Stimulated activated CD8-positive, alpha-beta memory T cell treated with anti-CD3 and anti-CD28 coated beads, Interleukin-7, amount 100 ng/mL, for 1 hour (primary cell): ENCODE measurements around the gene CIC.
"Not testable (repeated sequence)": the region's sequence is repeated elsewhere in the genome, so short reads cannot be mapped to it uniquely, and the experiment has no call there.

Experiments used
- DNase-seq, 2 donors: peaks; one replicate each; pipeline ENCODE4 v3.0.0-alpha.2; 2020; ENCODE audit warnings: low read depth in 2 of 2

Gene CIC

GRCh38 chr19:42313096-42313839 is 44.2 kb downstream of the CIC start, which contains the start of gene TMEM145:
Gene TMEM145, plus strand, starts transcription at chr19:42313309. Its CDS starts 68 bp downstream, at chr19:42313377.
- DNase-seq = no peak

GRCh38 chr19:42313840-42314755 is 45.0 kb downstream of the CIC start:
- DNase-seq = no peak

GRCh38 chr19:42315024-42315423 is 46.0 kb downstream of the CIC start:
- DNase-seq = no peak

DNA sequence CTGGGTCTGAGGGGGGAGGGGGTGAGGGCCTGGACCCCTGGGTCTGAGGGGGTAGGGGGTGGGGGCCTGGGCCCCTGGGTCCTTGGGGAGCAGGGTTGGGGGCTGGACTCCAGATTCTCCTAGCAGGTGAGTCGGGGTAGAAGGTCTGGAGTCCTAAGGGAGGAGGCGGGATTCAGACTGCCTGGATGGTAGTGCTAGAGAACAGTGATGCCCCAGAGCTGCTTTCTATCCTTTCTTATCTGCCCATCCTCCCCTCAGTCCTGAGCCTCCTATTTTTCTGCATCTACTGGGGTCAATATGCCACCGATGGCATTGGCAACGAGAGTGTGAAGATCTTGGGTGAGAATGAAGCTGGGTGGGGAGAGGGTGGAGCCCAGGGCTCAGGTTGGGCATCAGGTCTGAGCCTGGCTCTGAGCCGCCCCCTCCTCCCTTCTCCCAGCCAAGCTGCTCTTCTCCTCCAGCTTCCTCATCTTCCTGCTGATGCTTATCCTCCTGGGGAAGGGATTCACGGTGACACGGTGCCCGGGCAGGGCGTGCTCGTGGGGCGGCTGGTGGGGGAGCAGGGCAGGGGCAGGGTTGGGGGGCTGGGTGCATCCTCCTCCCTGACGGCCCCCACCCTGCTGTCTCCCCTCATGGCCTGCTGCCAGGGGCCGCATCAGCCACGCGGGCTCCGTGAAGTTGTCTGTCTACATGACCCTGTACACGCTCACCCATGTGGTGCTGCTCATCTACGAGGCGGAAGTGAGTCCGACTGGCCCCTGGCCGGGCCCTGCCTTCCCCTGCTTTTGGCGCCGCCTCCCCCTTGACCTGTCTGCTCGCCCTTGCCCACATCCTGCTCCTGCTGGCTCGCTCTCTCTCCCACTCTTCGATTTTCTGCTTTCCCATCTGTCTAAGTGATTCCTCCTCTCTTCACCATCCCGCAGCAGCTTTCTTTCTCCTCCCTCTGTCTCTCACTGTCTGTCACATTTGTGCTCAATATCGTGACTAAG is 47.5 kb downstream of the CIC start:
- no peak for DNase-seq

- no peak for DNase-seq
These were observed 48.5 kb downstream of the CIC start for GRCh38 chr19:42317535-42317934.

DNA sequence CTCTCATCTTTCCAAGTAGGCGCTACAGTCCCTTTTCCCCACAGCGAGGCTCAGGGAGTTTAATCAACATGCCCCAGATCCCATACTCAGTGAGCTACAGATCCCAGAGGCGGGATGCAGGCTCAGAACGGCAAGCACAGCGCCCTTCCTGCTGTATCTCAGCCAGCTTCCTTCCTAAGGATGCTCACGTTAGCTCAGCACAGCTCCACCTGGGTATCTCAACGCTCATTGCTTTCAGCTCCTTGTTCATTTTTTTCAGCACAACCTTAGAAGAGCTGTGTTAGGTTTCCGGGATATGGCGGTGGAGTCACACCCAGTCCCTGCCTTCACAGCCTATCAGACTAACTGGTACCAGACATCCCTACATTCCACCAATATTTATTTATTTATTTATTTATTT is 53.3 kb downstream of the CIC start:
- no peak for DNase-seq

DNA sequence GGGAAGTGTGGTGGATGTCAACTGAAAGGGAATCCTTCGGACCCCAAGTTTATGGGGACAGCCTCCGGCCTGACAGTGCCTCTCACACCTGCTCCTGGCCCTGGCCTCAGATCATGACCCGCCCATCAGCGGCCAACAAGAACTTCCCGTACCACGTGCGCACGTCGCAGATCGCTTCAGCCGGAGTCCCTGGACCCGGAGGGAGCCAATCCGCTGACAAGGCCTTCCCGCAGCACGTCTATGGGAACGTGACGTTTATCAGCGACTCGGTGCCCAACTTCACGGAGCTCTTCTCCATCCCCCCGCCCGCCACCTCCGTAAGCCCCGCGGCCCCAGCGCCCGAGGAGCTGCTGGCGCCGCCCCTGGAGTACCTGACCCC is 54.4 kb downstream of the CIC start:
- DNase-seq = no peak

DNA sequence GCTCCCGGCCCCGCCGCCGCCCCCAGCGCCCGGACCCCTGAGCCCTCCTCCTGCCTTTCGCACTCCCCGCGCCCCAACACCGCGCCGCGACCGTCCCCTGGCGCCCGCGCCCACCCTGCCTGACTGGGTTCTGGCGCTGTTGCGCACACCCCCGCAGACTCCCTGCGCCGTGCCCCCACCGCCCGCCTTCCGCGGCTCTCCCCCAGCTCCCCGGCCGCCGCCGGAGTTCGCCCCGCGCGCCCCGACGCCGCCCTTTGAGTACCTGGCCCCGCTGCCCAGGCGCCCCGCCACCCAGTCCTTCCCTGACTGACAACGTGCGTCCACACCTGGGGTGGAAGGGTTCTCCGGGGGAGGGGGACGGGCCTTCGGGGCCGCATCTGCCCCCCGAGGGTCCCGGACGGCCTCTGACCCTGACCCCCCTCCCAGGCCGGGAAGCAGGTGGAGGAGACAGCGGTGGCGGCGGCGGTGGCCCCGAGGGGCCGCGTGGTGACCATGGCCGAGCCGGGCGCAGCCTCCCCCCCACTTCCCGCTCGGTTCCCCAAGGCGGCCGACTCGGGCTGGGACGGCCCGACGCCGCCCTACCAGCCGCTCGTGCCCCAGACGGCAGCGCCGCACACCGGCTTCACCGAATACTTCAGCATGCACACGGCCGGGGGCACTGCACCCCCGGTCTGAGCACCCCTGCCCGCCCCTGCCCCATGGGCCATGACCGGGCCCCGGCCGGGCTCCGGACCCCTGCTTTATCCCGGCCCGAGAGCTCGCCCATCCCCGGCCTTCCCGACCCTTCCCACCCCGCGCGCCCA is 55.0 kb downstream of the CIC start:
- no peak for DNase-seq

DNA sequence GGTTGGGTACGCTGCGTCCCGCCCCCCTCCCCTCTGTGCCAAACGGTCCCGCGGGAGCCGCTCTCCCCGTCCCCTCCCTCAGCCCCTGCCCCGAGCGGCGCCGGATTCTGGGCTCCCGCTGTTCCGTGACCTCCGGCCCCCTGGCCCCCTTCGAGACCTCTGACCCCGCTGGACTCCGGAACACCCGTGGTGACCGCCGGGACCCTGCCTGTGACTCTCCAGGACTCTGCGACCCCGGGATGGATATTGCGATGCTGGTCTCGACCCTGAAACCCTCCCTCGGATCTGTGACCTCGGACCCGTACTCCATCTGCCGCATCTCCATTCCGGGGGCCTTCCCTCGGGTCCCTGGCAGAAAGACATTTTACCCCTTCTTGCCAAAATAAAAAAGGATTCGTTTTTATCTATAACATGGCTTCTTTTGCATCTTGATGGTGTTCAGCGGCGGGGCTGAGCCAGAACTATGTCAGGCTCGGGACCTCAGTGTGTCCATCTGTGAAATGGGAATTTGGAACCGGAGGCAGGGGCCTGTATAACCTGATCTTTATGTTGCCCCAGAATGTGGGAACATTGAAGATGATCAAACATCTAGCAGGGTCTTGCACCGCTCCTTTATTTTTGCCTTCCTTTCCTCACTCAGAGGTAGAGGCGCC is 55.7 kb downstream of the CIC start:
- no peak for DNase-seq

GRCh38 chr19:42325308-42325895 is 56.4 kb downstream of the CIC start, which contains the start of gene MEGF8:
Gene MEGF8, plus strand, starts transcription at chr19:42325635. Its CDS starts 609 bp downstream, at chr19:42326244.
- peak; percentile 93 to 98 for DNase-seq

GRCh38 chr19:42325896-42326771 is 57.1 kb downstream of the CIC start:
- no peak for DNase-seq

GRCh38 chr19:42326969-42327368 is 57.9 kb downstream of the CIC start:
- no peak for DNase-seq

DNA sequence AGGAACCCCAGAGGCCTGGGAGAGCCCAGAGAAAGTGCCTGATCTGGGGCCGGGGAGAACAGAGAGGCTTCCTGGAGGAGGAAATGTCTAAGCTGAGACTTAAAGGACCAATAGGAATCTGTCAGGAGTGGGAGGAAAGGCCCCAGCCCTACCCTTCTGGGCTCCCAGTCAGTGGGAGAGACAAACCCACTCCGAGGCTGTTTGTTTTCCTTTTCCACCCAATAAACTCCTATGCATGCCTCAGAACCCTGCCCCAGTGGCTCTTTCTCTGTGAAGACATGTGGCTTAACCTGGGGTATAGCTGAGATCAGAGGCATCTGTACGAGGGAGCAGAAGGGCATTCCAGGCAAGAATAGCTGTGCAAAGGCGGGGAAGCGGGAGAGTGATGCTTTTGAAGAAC is 58.3 kb downstream of the CIC start:
- DNase-seq = no peak

- no peak for DNase-seq
These were observed 59.1 kb downstream of the CIC start for GRCh38 chr19:42328106-42328505.

GRCh38 chr19:42328854-42329253 is 59.8 kb downstream of the CIC start:
- DNase-seq = no peak

DNA sequence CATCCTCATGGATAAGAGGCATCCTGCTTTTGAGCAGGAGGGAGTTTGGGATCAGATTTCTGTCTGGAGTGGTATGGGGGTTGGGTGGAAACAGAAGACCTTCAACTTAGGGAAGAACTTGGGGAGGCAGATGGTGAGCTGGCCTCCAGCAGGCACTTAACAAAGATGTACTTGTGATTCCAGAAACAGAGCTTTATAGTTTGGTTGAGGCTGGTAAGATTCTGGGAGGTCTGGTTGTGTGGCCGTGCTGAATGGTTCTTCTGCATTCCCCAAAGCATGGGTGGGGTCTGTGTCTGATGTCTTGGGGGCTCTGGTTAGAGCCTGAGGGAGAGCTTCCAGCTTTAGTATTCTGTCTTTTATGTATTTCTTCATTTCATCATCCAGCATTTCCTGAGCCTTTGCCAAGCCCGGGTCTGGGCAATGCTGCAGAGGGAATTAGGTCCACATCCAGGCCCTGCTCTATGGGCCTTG is 61.2 kb downstream of the CIC start:
- no peak for DNase-seq

DNA sequence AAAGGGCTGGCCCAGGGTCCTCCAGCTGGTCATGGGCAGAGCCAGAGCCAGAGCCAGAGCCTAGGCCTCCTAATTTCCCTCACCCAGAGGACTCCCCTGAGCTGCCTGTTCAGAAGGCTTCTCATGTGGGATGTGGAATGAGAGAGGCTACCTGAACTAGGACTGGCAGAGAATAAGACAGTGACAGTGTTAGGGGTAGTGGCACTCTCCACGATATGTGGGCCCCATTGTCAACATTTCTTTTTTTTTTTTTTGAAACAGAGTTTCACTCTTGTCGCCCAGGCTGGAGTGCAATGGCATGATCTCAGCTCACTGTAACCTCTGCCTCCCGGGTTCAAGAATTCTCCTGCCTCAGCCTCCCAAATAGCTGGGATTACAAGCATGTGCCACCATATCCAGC is 62.3 kb downstream of the CIC start:
- DNase-seq = not testable (repeated sequence)

- no peak for DNase-seq
These were observed 63.0 kb downstream of the CIC start for GRCh38 chr19:42332059-42332458.

DNA sequence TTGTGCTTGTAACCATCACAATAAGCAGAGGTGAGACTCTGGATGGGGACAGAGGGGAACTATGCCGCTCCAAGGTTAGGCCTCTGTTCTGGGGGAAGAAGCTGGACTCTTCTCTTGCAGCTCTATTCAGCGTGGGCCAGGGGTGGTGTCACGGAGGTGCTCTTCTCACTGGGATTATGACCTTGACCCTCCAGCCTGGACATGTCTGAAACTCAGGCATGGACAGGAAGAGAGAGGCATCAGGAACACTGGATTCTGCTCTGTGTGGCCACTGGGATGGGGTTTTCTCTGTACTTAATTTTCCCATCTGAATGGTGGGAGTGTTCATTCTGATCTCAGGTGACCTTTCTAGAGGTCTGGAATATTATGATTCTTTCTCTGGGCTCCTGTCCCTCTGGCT is 64.0 kb downstream of the CIC start:
- no peak for DNase-seq
